Vagina (tissue), 2 donors: Measurements from ENCODE around the gene SLCO2B1. TPM values are rescaled to one million over a fixed set of nuclear protein-coding genes. Genes with fewer than 3 reads are reported as not detected.

Experiments
- DNase-seq, 2 donors: peaks; one replicate each; pipeline ENCODE4 v3.0.0-alpha.2; 2017; ENCODE audit errors: extremely low spot score in 2 of 2
- H3K27ac ChIP-seq: fragments of 200-600 bp; sonication (generic); one replicate; pipeline ENCODE4 v1.5.1; 2019
- H3K27me3 ChIP-seq: fragments of 200-600 bp; sonication (generic); one replicate; pipeline ENCODE4 v1.5.1; 2019
- H3K36me3 ChIP-seq, 2 donors: fragments of 200-600 bp; sonication (generic); one replicate each; pipeline ENCODE4 v1.5.1; 2017 to 2019
- H3K4me1 ChIP-seq: fragments of 200-600 bp; sonication (generic); one replicate; pipeline ENCODE4 v1.5.1; 2019
- H3K4me3 ChIP-seq, 2 donors: fragments of 200-600 bp; sonication (generic); 1 replicate in 1 of 2; 2 replicates in 1 of 2; pipeline ENCODE4 v1.5.1; 2016 to 2019
- H3K9me3 ChIP-seq: fragments of 200-600 bp; sonication (generic); one replicate; pipeline ENCODE4 v1.5.1; 2019
- POLR2A ChIP-seq, 2 donors: fragments of 450-650 bp; IDR thresholded peaks; one replicate each; pipeline ENCODE4 v1.6.1; 2017; ENCODE audit warnings: antibody characterized with exemption in 2 of 2, mild to moderate bottlenecking in 2 of 2, moderate library complexity in 2 of 2
- POLR2AphosphoS5 ChIP-seq, 2 donors: sonication (generic); formaldehyde crosslinking; IDR thresholded peaks; one replicate each; pipeline ENCODE4 v1.9.0; 2017; ENCODE audit warnings: antibody characterized with exemption in 2 of 2, mild to moderate bottlenecking in 2 of 2, low read depth in 1 of 2; ENCODE audit not compliant: insufficient read depth in 1 of 2
- intact Hi-C: fragments of 100-400 bp; cut with DNase I; formaldehyde crosslinking; loops from one replicate; pipeline ENCODE4 v1.15.1; 2023
- total RNA-seq: library from RNA; depleted of rRNA; stranded (reverse); fragments of >200 nt; gene quantifications from one replicate; pipeline ENCODE4 v1.2.3, GENCODE V29; 2016
- TF ChIP-seq, protein P1 (sequence below), 3 experiments: fragments of 450-650 bp in 2 of 3; fragments of 200-600 bp in 1 of 3; sonication (generic) in 1 of 3; IDR thresholded peaks; one replicate each; pipeline ENCODE4 v1.5.1; 2017 to 2019; ENCODE audit warnings: antibody characterized with exemption in 3 of 3, mild to moderate bottlenecking in 2 of 3, moderate library complexity in 2 of 3

SLCO2B1 gene
- total RNA-seq, 1 donor from 2014 or later, result 55.5 TPM

DNA sequence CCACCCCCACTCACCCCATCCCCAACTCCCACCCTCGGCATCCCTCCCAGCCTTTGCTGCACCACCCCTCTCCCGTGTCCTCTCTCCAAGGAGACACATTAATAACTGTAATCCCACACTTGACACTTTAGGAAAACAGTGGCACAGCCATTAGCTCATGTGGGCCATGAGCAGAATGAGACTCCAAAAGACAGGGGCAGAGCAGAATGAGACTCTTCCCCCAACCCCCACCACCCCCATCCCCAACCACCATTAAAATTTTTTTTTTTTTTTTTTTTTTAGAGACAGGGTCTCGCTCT, 6.2 kb upstream of the SLCO2B1 start:
- Histone ChIP-seq H3K27me3 (no peaks in the 10 kb centered on the region), H3K9me3 (no peaks in the 10 kb centered on the region), H3K27ac (no peak overlapping the region), H3K4me1 (peaks cover 11% of the 10 kb centered on the region), H3K4me3 (no peak overlapping the region), H3K36me3 (no peaks in the 10 kb centered on the region)
- intact Hi-C loops, result loop anchor here (2.0 to 5.0 kb wide), 3 partner anchors 58 to 1048 kb away; no protein-coding TSS in a partner anchor
- TF ChIP-seq POLR2A (IDR thresholded peaks at IDR 0.05), result no peak
- TF ChIP-seq, protein P1, sequence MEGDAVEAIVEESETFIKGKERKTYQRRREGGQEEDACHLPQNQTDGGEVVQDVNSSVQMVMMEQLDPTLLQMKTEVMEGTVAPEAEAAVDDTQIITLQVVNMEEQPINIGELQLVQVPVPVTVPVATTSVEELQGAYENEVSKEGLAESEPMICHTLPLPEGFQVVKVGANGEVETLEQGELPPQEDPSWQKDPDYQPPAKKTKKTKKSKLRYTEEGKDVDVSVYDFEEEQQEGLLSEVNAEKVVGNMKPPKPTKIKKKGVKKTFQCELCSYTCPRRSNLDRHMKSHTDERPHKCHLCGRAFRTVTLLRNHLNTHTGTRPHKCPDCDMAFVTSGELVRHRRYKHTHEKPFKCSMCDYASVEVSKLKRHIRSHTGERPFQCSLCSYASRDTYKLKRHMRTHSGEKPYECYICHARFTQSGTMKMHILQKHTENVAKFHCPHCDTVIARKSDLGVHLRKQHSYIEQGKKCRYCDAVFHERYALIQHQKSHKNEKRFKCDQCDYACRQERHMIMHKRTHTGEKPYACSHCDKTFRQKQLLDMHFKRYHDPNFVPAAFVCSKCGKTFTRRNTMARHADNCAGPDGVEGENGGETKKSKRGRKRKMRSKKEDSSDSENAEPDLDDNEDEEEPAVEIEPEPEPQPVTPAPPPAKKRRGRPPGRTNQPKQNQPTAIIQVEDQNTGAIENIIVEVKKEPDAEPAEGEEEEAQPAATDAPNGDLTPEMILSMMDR (IDR thresholded peaks at IDR 0.05), result peak in 1 of 3 experiments; percentile 3
- no peak for DNase-seq

DNA sequence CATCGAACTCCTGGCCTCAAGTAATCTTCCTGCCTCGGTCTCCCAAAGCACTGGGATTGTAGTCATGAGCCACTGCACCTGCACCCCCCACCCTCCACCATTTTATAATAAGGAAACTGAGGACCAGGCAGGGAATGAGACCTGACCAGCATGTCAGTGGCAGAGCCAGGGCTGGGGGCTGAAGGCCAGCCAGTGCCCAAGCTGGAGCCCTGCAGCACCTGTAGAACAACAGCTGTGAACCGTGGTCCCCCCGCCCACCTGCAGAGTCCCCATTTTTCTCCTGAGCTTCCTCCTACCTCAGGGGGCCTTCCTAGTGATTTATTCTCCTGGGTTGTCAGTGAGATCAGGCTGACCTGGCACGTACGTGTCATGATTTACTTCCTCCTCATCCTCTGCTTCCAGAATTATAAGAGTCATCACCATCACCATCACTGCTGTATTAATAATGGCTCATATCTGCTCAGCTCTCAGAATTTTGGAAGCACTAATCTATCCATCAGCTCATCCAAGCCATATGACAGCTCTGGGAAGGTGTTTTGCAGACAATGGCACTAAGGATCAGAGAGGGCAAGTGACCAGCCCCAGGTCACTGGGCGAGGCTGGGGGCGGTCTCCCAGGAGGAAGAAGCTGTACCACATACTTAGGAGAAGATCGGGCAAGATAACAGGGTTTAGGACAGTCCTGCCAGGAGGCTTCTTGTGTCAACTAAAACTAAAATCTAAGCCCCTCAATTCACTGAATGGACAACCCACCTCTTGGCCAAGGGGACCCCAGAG, 5.5 kb upstream of the SLCO2B1 start:
- Histone ChIP-seq H3K9me3 (no peaks in the 10 kb centered on the region), H3K27me3 (no peaks in the 10 kb centered on the region), H3K36me3 (no peaks in the 10 kb centered on the region), H3K4me1 (peaks cover 11% of the 10 kb centered on the region), H3K4me3 (no peak overlapping the region), H3K27ac (no peak overlapping the region)
- intact Hi-C loops, result loop anchor here (2.0 to 5.0 kb wide), 2 partner anchors 99 to 1047 kb away; no protein-coding TSS in a partner anchor
- TF ChIP-seq POLR2A (IDR thresholded peaks at IDR 0.05) (no peak), POLR2AphosphoS5 (IDR thresholded peaks at IDR 0.05; ENCODE audit: insufficient read depth in 1 of 2, low read depth in 1 of 2) (no peak)
- TF ChIP-seq, protein P1 (IDR thresholded peaks at IDR 0.05), result no peak
- DNase-seq, result no peak

DNA sequence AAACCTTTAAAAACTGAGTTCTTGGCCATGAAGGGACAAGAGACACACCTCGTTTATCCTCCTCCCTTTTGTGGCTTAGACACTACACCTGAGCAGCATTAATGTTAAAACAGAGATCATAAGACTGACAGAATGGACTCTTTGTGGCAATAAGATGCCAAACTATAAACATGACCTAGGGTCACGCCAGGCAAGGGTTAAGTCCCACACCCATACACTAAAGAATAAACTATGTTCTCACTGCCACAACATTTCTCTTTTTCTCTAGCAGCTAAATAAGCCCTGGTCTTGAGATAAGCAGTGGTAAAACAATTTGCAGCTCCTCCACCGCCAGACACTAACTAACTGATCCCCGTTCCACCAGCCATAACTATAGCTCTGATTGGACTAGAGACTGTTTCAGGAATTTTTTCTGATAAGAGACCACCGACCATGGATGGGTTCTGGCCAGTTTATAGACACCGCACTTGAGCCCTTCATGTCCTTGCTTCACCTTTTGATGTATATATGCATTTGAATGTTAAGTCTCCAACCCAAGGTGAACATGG, 4.9 kb upstream of the SLCO2B1 start:
- Histone ChIP-seq H3K27me3 (no peaks in the 10 kb centered on the region), H3K4me1 (peaks cover 11% of the 10 kb centered on the region), H3K36me3 (no peaks in the 10 kb centered on the region), H3K9me3 (no peaks in the 10 kb centered on the region), H3K4me3 (no peak overlapping the region), H3K27ac (no peak overlapping the region)
- intact Hi-C loops, result loop anchor here (2.0 to 5.0 kb wide), 2 partner anchors 99 to 1046 kb away; no protein-coding TSS in a partner anchor
- no peak for DNase-seq
- TF ChIP-seq POLR2A (IDR thresholded peaks at IDR 0.05) (no peak), POLR2AphosphoS5 (IDR thresholded peaks at IDR 0.05; ENCODE audit: insufficient read depth in 1 of 2, low read depth in 1 of 2) (no peak)
- TF ChIP-seq, protein P1 (IDR thresholded peaks at IDR 0.05), result no peak

DNA sequence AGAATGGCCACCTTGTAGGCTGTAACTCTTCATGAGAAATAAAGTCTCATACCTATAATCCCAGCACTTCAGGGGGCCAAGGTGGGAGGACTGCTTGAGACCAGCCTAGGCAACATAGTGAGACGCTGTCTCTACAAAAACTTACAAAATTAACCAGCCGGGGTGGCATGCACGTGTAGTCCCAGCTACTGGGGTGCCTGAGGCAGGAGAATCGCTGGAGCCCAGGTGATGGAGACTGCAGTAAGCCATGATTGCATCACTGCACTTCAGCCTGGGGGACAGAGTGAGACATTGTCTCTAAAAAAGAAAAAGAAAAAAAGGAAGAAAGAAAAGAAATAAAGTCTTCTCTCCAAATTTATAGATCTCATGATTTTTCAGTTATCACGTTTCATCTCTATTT, 4.2 kb upstream of the SLCO2B1 start:
- intact Hi-C loops, result loop anchor here (5.0 kb wide), 1 partner anchor 1046 kb away; no protein-coding TSS in a partner anchor
- no peak for DNase-seq

More for the DNA sequence above, 4.2 kb upstream of the SLCO2B1 start:
- Histone ChIP-seq H3K27me3 (no peaks in the 10 kb centered on the region), H3K4me3 (no peak overlapping the region), H3K27ac (no peak overlapping the region), H3K4me1 (peaks cover 11% of the 10 kb centered on the region), H3K9me3 (no peaks in the 10 kb centered on the region), H3K36me3 (no peaks in the 10 kb centered on the region)
- TF ChIP-seq POLR2AphosphoS5 (IDR thresholded peaks at IDR 0.05; ENCODE audit: insufficient read depth in 1 of 2, low read depth in 1 of 2) (no peak), POLR2A (IDR thresholded peaks at IDR 0.05) (no peak)
- TF ChIP-seq, protein P1 (IDR thresholded peaks at IDR 0.05), result no peak
